Hepatic stellate cell (primary cell): ENCODE results near the gene PDE4C.
A peak's percentile ranks its signal among the peaks of the same experiment; 100 is the strongest.

ENCODE experiments used
- DNase-seq: peaks from one replicate; pipeline ENCODE4 v3.0.0; 2011; ENCODE audit warnings: low spot score

Gene PDE4C

DNA sequence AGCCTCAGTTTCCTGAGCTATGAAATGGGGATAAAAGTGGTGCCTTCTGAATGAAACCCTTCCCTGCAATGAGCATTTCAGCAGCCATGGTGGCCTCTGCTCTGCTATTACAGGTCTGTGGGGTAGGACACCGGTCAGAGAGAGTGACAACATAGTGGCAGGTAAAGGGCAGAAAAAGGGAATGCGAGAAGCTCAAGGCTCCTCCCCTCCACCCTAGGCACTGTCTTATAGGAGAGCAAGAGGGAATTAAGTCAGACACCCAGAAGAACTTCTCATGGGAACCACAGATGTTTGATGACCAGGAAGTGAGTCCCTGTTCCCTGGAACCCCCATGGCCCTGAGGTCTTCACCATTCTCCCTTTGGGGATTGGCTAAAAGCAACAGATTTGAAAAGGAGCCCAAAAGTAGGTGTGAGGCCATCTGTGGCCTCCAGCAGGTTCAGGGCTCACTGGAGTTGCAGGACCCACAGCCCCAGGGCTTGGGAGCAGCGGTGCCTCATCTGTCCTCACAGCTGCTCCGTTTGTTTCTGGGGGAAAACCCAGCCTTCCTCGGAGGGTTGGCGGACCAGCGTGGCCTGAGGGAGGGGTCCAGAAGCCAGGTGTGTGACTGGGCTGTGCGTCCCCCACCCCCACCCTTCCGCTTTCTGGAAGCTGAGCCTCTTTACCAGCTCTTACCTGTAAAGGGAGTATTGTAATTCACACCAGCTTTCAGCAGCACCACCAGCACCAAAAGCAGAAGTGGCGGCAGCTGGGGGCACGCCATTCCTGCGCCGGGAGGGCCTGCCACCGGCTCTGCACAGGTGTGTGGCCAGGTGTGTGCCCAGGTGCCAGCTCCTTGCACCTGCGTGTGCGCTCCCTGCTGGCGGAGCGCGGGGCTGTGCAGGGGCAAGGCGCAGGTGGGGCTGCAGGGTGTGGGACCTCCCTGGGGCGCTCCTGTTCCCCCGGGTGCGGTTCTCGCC lies 28.6 kb upstream of the PDE4C start:
- no peak for DNase-seq

DNA sequence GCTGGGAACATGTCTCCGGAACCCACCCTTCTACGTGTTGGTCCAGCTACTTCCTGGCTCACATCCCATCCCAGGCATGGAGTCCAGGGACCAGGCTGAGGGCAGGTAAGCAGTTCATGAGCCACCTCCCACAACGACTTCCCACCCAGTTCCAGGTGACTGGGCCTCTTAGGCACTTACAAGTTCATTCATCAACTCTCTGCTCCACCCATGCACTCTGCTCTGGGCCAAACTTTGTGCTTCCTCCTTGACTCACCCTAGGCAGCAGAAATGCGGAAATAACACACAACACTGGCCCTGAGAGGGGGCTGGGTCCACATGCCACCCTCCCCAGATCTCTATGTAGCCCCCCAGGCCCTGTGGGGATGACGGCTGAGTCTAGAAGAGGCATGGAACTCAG lies 27.5 kb upstream of the PDE4C start:
- no peak for DNase-seq

DNA sequence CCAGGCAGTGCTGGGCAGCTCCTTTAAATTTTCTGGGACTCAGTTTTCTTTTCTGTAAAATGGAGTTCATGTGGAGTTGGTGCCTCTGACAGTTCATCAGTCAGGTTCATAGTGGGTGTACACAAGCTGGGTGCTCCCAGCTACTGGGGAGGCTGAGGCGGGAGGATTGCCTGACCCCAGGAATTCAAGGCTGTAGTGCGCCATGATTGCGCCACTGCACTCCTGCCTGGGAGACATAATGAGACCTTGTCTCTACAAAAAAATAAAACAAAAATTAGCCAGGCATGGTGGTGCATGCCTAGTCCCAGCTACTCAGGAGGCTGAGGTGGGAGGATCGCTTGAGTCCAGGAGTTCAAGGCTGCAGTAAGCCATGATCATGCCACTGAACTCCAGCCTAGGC lies 26.9 kb upstream of the PDE4C start:
- DNase-seq = no peak

DNA sequence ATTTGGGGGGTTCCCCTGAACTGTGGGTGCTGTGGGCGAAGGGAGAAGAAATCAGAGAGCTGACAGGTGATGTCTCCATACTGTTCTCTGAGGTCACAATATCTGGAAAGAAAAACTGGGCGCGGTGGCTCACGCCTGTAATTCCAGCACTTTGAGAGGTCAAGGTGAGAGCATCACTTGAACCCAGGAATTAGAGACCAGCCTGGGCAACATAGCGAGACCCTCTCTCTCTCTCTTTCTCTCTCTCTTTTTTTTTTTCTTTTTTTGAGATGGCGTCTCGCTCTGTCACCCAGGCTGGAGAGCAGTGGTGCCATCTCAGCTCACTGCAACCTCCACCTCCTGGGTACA lies 26.1 kb upstream of the PDE4C start:
- no peak for DNase-seq

DNA sequence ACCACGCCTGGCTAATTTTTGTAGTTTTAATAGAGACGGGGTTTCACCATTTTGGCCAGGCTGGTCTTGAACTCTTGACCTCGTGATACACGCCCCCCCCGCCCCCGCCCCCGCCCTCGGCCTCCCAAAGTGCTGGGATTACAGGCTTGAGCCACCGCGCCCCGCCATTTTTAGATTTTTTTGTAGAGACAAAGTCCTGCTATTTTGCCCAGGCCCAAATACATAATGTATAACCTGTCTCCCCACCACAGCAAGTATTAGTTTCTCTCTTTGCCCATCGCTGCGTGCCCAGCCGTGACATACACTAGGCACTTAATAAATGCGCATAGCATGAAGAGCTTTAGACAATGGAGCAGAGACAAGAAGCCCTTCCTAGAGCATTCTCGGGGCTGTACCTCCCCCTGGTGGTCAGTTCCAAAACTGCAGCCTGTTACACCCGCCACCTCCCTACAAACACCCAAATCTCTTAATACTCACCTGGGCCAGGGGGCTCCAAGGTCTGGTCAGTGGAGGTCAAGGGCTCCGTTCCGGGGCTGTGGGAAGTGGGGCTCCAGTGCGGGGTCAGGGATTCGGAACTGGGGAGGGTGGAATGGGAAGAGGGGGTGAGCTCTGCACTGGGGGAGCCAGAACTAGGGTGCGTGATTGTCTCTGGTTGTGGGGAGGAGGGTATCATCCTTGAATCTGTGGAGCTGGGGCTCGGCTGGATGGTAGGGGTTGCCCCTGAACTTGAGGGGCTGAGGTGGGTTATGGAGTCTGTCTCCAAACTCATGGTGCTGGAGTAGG lies 25.5 kb upstream of the PDE4C start:
- peak; percentile 79 for DNase-seq

DNA sequence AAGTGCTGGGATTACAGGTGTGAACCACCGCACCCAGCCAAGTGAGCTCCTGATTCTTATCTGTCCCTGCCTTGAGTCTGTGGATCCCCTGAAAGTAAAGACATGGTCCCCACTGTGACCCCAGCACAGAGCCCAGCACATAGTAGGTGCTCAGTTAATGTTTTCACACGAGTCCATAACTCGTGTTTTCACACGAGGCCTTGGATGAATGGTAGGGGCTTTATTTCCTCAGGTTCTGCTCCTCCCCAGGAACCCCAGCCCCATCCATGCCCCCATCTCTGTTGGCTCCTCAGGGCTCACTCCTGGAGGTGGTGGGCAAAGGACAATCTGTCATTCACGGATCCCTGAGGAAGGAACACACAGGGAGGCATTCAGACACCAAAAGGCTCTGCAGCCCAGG lies 23.6 kb upstream of the PDE4C start:
- no peak for DNase-seq

DNA sequence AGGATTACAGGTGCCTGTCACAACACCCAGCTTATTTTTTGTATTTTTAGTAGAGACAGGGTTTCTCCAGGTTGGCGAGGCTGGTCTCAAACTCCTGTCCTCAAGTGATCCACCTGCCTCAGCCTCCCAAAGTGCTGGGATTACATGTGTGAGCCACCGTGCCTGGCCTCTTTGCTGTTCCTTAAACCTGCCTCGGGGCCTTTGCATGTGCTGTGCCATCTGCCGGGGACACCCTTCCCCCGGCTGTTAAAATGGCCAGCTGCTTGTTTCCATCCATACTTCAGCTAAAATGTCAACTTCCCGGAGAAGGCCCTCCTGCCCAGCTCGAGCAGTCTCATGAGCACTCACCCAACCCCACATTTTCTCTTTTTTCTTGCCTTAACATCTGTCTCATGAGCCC lies 19.1 kb upstream of the PDE4C start:
- DNase-seq = no peak

DNA sequence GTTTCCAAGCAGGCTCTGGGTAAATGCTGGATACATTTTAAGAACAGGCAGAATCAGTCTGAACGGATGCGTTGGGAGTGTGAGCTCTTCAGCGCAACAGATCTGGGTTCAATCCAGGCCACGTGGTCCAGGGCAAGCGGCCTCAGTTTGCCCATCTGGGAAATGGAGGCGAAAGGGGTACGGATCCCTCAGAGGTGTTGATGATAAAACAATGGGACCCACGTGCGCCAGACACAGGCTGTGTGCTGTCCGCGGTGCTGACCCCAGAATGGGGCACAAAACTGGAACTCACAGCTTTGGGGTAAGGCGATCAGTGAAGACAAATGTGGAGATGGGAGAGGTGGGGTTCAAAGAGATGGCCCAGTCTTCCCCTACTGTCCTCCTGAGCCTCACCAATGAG lies 13.1 kb upstream of the PDE4C start:
- DNase-seq = no peak

DNA sequence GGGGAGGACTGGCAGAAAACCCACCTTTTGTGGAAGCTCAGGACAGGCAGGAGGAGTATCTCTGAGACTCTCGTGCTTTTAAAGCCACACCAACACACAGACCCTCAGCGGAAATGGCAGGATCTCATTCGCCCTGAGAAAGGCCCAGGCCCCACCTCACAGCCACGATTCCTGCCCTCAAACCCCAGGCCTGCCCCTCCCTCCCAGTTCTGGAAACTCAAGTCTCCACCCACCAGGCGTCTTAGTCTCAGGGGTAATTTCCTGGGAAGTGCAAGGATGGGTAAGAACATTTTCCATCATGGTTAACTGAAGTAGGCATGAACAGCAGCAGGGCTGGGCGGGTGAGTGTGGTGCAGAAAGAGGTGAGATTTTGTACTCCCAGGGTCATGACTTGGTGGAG lies 8.0 kb upstream of the PDE4C start:
- no peak for DNase-seq

DNA sequence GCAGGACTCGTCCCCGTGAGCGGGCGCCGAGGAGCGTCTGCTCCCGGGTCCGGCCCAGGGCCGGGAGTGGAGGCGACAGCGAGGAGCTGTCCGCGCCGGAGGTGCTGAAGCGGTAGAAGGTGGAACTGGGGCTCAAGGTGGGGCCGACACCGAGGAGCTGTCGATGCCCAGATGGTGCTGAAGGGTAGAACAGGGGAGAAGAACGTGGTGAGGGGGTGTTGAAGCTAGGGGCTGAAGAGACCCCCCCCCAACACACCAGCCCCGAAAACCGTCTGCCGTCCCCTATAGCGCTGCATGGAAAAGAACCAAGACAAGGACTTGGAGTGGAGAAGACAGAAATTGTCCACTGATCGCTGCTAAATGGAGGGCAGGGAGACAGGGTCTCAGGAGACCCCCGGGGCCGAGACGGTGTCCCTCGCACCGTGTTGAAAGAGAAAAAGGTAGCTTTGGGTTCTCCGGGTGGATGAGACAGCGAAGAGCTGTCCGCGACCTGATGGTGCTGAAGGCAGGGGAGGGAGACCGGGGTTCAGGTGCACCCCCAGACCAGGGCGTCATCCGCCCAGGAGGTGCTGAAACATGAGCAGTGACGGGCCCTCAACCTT lies 7.1 kb upstream of the PDE4C start:
- peak; percentile 76 for DNase-seq

DNA sequence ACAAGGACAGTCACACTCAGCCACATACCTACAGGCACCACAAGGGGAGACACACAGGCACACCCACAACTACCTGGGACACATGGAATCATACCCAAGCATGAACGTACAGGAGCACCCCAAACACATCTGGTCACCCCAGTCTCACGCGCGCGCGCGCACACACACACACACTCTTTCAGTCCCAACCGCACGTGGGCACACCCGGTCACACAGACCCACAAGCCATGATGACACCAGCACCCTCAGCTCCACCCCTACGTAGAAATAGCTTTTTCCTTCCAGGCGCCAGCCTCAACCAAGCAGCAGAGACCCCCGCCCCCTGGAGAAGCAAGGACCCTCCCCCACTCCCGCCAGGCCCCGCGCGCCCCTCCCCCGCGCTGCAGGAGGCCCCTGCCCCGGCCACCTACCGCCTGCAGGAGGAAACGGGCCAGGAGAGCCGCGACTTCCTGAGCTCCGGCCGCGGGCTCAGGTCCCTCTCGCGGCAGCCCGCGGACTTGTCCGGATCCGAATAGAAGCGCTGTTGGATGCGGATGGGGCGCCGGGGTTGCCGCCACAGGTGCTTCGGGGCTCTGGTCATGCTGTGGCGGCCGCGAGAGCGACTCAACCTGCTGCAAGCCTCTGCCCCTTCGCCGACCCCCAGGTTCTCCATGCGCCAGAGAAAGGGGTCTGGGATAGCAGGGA lies 6.4 kb upstream of the PDE4C start:
- DNase-seq = no peak

DNA sequence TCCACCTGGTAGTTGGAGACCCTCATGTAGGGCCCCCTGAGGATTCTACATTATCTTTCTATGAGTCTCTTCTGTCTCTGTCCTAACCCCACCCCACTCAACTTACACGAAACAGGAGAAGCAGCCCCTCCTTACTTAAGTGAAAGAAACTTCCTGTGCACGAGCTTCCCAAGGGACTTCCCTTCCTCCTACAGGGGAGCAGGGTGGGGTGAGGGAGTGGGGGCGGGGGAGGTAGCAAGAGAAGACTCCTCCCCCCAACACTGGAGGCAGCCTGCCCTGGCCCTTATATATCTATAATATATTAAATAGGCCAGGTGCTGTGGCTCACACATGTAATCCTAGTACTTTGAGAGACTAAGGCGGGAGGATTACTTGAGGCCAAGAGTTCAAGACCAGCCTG lies 5.5 kb upstream of the PDE4C start:
- DNase-seq = no peak

DNA sequence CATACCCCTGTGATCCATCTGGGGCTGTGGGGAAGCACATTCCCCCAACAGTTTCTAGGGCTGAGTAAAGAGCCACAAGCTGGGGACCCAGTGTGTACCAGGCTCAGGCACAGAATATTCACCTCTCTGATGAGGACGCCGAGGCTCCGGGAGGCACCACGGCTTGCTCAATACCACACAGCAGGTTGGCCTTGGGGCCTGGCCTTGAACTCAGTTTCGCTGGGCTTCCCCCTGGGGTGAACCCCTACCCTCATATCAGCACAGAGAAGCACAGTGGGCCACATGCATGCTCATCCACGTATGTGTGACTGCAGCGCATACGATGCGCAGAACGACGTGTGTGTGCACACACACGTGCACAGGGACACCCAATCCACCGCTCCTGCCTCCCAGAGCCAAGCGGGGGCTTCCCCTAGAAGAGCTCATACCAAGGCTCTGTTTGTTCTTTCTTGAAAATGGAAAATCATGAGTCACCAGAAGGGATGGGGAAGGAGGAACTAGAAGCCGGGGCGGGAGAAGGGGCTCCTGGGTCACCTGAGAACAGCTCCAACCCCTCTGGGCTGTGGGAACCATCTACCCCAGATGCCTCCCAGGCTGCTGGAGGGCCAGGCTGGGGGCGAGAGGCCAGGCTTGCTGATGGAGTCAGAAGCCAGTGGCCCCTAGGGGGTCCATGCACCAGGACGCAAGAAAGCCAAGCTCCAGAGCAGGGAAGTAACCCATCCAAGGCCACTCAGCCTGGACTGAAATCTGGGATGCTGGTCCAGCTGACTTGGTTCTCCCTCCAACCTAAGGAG lies 4.9 kb upstream of the PDE4C start:
- DNase-seq = peak; percentile 39

DNA sequence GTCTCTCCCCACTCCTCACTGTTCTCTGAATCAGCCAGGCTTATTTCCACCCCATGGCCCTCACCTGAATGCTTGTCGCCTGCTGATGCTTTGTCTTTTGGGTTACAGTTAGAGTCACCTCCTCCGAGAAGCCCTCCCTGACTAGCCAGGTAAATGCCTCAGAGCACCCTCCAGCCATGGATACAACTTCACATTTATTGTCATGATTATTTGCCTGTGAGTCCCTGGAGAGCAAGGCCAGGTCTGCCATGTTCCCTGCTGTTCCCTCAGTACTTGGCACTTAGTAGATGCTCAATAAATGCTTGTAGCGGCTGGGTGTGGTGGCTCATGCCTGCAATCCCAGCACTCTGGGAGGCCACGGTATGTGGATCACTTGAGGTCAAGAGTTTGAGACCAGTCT lies 3.7 kb upstream of the PDE4C start:
- no peak for DNase-seq

DNA sequence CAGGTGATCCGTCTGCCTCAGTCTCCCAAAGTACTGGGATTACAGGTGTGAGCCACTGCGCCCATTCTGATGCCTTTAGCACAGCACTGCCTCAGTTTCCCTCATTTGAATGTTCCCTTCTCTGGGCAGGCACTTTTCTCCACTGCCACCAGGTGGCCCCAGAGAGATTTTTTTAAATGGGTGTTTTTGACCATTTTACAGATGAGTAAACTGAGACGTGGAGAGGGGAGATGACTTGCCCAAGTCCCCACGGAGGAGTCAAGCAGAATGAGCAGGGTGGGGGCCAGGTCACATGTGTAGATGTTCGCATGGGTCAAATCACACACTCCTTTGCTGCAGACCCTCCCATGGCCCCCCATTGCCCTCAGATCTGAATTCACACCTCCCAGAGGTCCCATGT lies 3.2 kb upstream of the PDE4C start:
- no peak for DNase-seq

DNA sequence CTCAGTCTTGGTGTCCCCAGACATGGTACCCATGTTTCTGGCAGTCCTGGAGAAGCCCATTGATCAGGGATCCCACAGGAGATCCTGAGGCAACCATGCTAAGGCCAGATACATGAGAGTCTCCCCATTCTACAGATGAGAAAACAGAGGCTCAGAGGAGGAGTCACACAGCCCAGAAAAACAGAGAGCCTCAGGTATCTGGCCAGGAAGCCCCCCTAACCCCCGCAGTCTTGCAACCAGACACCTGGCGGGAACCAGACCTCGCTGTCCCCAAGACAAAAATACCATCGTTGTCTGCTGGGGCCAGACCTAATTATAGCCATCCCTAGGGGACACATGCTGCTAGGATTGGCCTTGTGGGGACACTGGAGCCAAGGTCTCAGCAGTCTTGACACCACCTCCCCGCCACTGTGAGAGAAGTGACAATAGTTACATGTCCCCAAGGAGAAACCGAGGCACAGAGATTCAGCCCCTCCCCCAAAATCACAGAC lies 1.6 kb upstream of the PDE4C start:
- DNase-seq = no peak

DNA sequence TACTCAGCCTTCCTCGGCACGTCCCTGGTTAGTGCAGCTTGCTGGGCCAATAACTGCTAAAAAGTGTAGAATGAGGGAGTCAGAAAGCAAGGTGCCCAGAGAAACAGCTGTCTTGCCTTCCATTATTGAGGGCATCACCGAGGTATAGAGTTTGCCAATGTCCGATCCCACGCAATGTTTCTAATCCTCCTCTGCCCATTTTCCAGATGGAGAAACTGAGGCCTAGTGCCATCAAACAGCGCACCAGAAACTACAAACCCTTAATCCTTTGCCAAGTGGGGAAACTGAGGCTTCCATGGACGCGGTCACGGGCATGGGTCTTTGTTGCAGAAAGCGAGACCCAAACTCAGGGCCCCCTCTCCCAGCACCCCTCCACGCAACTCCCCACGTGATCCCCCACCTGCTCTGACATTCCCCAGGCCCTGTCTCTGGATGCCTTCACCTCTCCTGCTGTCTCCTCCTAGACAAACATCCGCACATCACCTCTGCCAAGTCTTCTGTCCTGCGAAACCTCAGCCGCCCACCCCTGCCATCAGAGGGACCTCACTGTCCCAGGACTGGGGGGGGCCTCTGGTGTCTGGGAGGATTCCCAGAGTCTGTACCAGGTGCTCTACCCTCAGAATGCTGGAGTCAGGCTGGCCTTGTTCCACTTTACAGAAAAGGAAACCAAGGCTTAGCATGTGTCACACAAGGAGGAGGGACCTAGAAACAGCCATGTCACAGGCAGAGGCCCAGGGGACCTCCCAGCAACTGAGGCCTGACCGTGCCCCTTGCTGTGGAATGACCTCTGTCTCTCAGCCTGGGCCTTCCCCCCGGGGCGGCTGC lies 930 bp upstream of the PDE4C start:
- no peak for DNase-seq

DNA sequence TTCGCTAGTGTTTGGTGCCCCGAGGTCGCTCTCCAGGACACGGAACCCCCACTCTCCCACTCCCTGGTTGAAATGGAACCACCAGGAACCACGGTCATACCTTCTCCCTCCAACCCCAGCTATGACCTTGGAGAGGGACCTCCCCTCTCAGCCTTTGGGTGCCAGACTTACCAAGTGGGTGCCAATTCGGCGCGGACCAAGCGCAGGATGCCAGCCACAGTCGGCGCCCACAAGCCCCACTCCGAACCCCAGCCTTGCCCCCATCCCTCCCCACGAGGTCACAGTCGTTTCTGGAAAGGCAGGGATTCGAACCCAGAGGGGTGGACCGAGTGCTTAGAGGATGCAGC lies 910 bp downstream of the PDE4C start:
- DNase-seq = no peak

DNA sequence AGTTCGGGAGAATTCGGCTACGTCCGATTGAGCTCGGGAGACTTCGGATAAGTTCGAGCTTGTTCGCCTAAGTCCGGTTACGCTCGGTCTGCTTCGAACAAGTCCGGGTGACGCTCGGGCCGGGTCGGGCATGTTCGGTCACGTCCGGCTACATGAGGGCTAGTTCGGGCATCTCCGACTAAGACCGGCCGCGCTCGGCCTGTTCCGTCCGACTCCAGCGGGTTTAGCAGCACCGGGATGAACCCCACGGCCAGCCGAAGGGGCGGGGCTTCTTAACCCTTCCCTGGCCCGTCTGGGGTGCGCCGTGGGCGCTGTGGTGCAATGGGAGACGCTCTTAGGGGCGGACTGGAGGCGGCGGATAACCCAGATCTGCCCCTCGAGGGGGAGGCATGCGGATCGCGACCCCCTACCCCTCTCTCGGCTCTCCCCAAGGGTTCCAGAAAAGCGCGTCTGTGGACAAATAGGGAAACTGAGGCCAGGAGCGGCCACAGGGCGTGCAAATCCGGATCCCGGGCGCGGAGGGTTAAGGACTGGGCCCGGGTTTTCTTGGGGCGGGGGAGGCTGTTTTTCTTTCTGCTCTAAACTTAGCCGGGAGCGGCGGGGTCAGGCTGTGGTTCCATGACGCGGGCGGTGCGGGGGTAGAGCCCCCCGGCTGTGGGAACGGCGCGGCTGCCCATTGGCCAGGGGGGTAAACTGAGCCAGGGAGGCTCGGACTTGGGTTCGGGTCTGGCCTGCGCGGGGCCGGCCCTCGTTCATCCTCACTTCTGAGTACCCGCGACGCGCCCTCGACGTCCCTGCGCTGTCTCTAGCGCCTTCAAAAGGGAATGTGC lies 1.5 kb downstream of the PDE4C start:
- DNase-seq = peak; percentile 98
